ENCODE measurements around the gene DHRS3. TPM values are rescaled to one million over a fixed set of nuclear protein-coding genes. Genes with fewer than 3 reads are reported as not detected.

The DHRS3 gene
- total RNA-seq, 1 donor from 2014 or later = 214 TPM

- peaks cover 35% of the 10 kb centered on the region for H3K36me3 Mint-ChIP-seq (ENCODE audit: insufficient read depth)
- no peak for TF ChIP-seq CTCF (IDR thresholded peaks at IDR 0.05; ENCODE audit: unreplicated experiment)
- H3K4me3 Mint-ChIP-seq (ENCODE audit: low read depth) = peak overlapping the region; percentile 99
- H3K4me1 Mint-ChIP-seq (ENCODE audit: low read depth) = peaks cover 57% of the 10 kb centered on the region
- peak overlapping the region; percentile 99 for H3K27ac Mint-ChIP-seq
- DNase-seq (ENCODE audit: low spot score, unreplicated experiment) = no peak
- no peaks in the 10 kb centered on the region for H3K9me3 Mint-ChIP-seq (ENCODE audit: low read depth)
- H3K27me3 Mint-ChIP-seq = no peaks in the 10 kb centered on the region
Measured at GRCh38 chr1:12615159-12615864, 2.7 kb downstream of the DHRS3 start.

- TF ChIP-seq CTCF (IDR thresholded peaks at IDR 0.05; ENCODE audit: unreplicated experiment) = no peak
- H3K4me1 Mint-ChIP-seq (ENCODE audit: low read depth) = peaks cover 54% of the 10 kb centered on the region
- H3K27me3 Mint-ChIP-seq = no peaks in the 10 kb centered on the region
- H3K27ac Mint-ChIP-seq = peak overlapping the region; percentile 93
- H3K9me3 Mint-ChIP-seq (ENCODE audit: low read depth) = no peaks in the 10 kb centered on the region
- DNase-seq (ENCODE audit: low spot score, unreplicated experiment) = no peak
- H3K4me3 Mint-ChIP-seq (ENCODE audit: low read depth) = peak overlapping the region; percentile 99
- H3K36me3 Mint-ChIP-seq (ENCODE audit: insufficient read depth) = peaks cover 39% of the 10 kb centered on the region
Measured at GRCh38 chr1:12614402-12615158, 3.4 kb downstream of the DHRS3 start.

GRCh38 chr1:12613180-12613579 lies 4.8 kb downstream of the DHRS3 start:
- no peak overlapping the region for H3K27ac Mint-ChIP-seq
- peak overlapping the region; percentile 99 for H3K4me3 Mint-ChIP-seq (ENCODE audit: low read depth)
- DNase-seq (ENCODE audit: low spot score, unreplicated experiment) = no peak
- TF ChIP-seq CTCF (IDR thresholded peaks at IDR 0.05; ENCODE audit: unreplicated experiment) = no peak
- H3K36me3 Mint-ChIP-seq (ENCODE audit: insufficient read depth) = peaks cover 48% of the 10 kb centered on the region
- H3K4me1 Mint-ChIP-seq (ENCODE audit: low read depth) = peaks cover 56% of the 10 kb centered on the region
- H3K9me3 Mint-ChIP-seq (ENCODE audit: low read depth) = no peaks in the 10 kb centered on the region
- no peaks in the 10 kb centered on the region for H3K27me3 Mint-ChIP-seq

GRCh38 chr1:12610941-12611340 lies 7.1 kb downstream of the DHRS3 start:
- H3K9me3 Mint-ChIP-seq (ENCODE audit: low read depth) = peaks cover 3% of the 10 kb centered on the region

More at GRCh38 chr1:12610941-12611340, 7.1 kb downstream of the DHRS3 start:
- H3K27ac Mint-ChIP-seq = peak overlapping the region; percentile 17
- TF ChIP-seq CTCF (IDR thresholded peaks at IDR 0.05; ENCODE audit: unreplicated experiment) = no peak
- H3K4me3 Mint-ChIP-seq (ENCODE audit: low read depth) = no peak overlapping the region
- no peaks in the 10 kb centered on the region for H3K27me3 Mint-ChIP-seq
- peaks cover 56% of the 10 kb centered on the region for H3K4me1 Mint-ChIP-seq (ENCODE audit: low read depth)
- peaks cover 66% of the 10 kb centered on the region for H3K36me3 Mint-ChIP-seq (ENCODE audit: insufficient read depth)
- no peak for DNase-seq (ENCODE audit: low spot score, unreplicated experiment)

Data from progenitor cell of endocrine pancreas (in vitro differentiated cells).